Measurements from ENCODE around the gene CTIF. TPM values are rescaled to one million over a fixed set of nuclear protein-coding genes. Genes with fewer than 3 reads are reported as not detected.

The CTIF gene
- total RNA-seq, 1 experiment from 2014 or later: 26.5 TPM

DNA sequence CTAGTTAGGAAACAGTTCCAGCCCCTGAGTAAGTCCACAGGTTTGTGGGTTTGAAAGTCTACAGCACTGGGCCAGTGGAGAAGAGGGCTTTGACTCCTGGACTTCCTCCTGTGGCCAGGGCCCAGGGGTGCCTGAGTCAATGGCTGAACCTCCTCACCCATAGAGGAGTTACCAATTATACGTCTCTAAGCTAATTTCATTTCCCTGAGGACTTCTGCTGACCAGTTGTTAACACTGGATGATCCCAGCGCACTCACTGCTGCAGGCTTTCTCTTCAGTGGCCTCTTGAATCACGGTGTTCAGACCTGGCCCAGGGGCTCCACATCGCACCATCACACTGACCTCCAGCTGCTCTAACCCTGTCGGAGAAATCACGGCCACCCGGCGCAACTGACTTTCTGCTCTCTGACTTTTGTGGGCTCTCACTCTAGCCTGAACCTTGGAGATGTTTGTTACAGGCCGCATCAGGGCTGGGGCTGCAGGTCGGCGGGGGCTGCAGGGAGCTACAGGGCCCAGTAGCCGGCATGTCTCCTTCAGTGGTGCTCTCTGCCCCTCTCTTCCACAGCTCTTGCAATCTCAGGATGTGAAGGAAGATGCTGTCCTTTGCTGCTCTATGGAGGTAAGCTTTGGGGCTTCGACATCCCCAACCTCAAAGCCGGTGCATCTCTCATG is 318.3 kb downstream of the CTIF start:
- no peaks in the 10 kb centered on the region for H3K4me1 ChIP-seq (ENCODE audit: control insufficient read depth, insufficient read depth, low read length)
- in situ Hi-C loops (cut with HindIII; ENCODE audit: low pct_unique_long_range_greater_than_20kb, low sequenced_read_pairs) (no loop called here), intact Hi-C loops (cut with micrococcal nuclease; ENCODE audit: unreplicated experiment) (no loop called here)
- POLR2A ChIA-PET: no interaction called here
- H3K9me3 ChIP-seq (ENCODE audit: control insufficient read depth, insufficient read depth, low read depth, low read length): no peaks in the 10 kb centered on the region
- no peak for DNase-seq (ENCODE audit: low read depth, low spot score)
- H3K36me3 ChIP-seq (ENCODE audit: control insufficient read depth, insufficient read depth, low read length): no peaks in the 10 kb centered on the region
- no peak for ATAC-seq
- no peak overlapping the region for H3K27ac ChIP-seq (ENCODE audit: low read length)
- TF ChIP-seq REST (IDR thresholded peaks at IDR 0.05; ENCODE audit: insufficient read depth in 1 of 2, low read depth in 2 of 2, low read length in 1 of 2) (no peak), POLR2AphosphoS5 (IDR thresholded peaks at IDR 0.05; ENCODE audit: low read depth, low read length) (no peak), CTCF (IDR thresholded peaks at IDR 0.05) (no peak), TCF7L2 (IDR thresholded peaks at IDR 0.05; ENCODE audit: low read depth, low read length) (no peak), SIN3A (IDR thresholded peaks at IDR 0.05; ENCODE audit: borderline replicate concordance, insufficient read depth, low read depth, low read length) (no peak)
- CTCF ChIA-PET: no interaction called here
- no peak overlapping the region for H3K4me3 ChIP-seq (ENCODE audit: low read depth in 2 of 2, low read length in 2 of 2)
- BruUV-seq (replicated peaks): no TSS peak
- H3K27me3 ChIP-seq (ENCODE audit: control insufficient read depth, insufficient read depth, low read length): no peaks in the 10 kb centered on the region

GRCh38 chr18:48858676-48859075 is 319.8 kb downstream of the CTIF start:
- intact Hi-C loops (cut with micrococcal nuclease; ENCODE audit: unreplicated experiment): no loop called here
- BruUV-seq (replicated peaks): no TSS peak
- in situ Hi-C loops (cut with HindIII; ENCODE audit: low pct_unique_long_range_greater_than_20kb, low sequenced_read_pairs): no loop called here
- no peak for ATAC-seq
- no peaks in the 10 kb centered on the region for H3K27me3 ChIP-seq (ENCODE audit: control insufficient read depth, insufficient read depth, low read length)
- no peak overlapping the region for H3K27ac ChIP-seq (ENCODE audit: low read length)
- H3K9me3 ChIP-seq (ENCODE audit: control insufficient read depth, insufficient read depth, low read depth, low read length): no peaks in the 10 kb centered on the region
- CTCF ChIA-PET: no interaction called here
- DNase-seq (ENCODE audit: low read depth, low spot score): no peak
- H3K4me1 ChIP-seq (ENCODE audit: control insufficient read depth, insufficient read depth, low read length): no peaks in the 10 kb centered on the region
- POLR2A ChIA-PET: no interaction called here
- TF ChIP-seq SIN3A (IDR thresholded peaks at IDR 0.05; ENCODE audit: borderline replicate concordance, insufficient read depth, low read depth, low read length) (no peak), TCF7L2 (IDR thresholded peaks at IDR 0.05; ENCODE audit: low read depth, low read length) (no peak), CTCF (IDR thresholded peaks at IDR 0.05) (no peak), REST (IDR thresholded peaks at IDR 0.05; ENCODE audit: insufficient read depth in 1 of 2, low read depth in 2 of 2, low read length in 1 of 2) (no peak), POLR2AphosphoS5 (IDR thresholded peaks at IDR 0.05; ENCODE audit: low read depth, low read length) (no peak)
- H3K4me3 ChIP-seq (ENCODE audit: low read depth in 2 of 2, low read length in 2 of 2): no peak overlapping the region
- no peaks in the 10 kb centered on the region for H3K36me3 ChIP-seq (ENCODE audit: control insufficient read depth, insufficient read depth, low read length)
